Neural progenitor cell (in vitro differentiated cells): ENCODE results near the gene PCDH15.

Experiments
- CTCF ChIP-seq: fragments of 200-600 bp; sonication (generic); IDR thresholded peaks from 2 replicates; pipeline ENCODE4 v1.5.1; 2017; ENCODE audit warnings: antibody characterized with exemption, mild to moderate bottlenecking
- EZH2 ChIP-seq: fragments of 200-600 bp; sonication (generic); IDR thresholded peaks from 2 replicates; pipeline ENCODE4 v1.6.1; 2017; ENCODE audit warnings: antibody characterized with exemption, mild to moderate bottlenecking, moderate library complexity
- EZH2phosphoT487 ChIP-seq: fragments of 200-600 bp; sonication (generic); IDR thresholded peaks from 2 replicates; pipeline ENCODE4 v1.6.1; 2017; ENCODE audit warnings: antibody characterized with exemption

GRCh38 chr10:54800741-54801421 lies at the start of gene PCDH15:
- TF ChIP-seq CTCF (peak; percentile 61), EZH2 (no peak), EZH2phosphoT487 (no peak)
